WI38 (cell line): ENCODE data around the gene CDC14B.
"Not testable (repeated sequence)": the region's sequence is repeated elsewhere in the genome, so short reads cannot be mapped to it uniquely, and the experiment has no call there.

Experiments used
- H3K4me3 ChIP-seq: 2 replicates; pipeline ENCODE4 v1.5.1; 2011; ENCODE audit warnings: low read depth, mild to moderate bottlenecking, control low read depth, low read length
- TF ChIP-seq, protein P1 (sequence below): IDR thresholded peaks from 2 replicates; pipeline ENCODE4 v1.5.1; 2012; ENCODE audit warnings: low read depth, mild to moderate bottlenecking, control low read depth, low read length

The CDC14B gene

DNA sequence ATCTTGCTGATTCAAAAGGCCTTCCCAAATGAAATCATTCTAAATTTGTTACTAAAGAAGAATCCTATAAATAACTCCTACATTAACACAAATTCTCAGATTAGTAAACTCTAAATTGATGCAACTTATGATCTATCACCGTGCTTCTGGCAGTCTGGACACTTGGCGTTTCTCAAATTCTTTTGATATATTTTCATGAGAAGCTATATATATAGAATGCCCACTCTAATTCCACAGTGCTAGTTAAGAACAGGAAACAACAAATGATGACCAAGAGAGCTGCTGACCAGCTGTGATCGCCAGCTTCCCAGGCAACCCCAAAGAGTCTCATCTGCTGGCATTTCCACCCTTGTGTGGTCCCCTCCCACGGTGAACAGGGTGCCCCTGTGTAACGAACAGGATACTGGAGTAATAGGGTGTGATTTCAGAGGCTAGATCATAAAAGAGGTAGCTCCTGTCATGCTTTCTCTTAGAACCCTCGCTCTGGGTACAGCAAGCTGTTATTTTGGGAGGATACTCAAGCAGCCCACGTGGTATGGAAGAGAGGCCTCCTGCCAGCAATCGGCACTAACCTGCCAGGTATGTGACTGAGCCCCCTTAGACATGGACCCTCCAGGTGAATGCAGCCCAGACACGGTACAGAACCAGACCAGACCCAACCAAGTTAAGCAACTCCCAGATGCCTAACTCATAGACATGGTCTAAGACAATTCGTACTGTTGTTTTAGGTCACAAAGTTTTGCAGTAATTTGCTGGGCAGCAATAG, 64.7 kb downstream of the CDC14B start:
- TF ChIP-seq, protein P1, sequence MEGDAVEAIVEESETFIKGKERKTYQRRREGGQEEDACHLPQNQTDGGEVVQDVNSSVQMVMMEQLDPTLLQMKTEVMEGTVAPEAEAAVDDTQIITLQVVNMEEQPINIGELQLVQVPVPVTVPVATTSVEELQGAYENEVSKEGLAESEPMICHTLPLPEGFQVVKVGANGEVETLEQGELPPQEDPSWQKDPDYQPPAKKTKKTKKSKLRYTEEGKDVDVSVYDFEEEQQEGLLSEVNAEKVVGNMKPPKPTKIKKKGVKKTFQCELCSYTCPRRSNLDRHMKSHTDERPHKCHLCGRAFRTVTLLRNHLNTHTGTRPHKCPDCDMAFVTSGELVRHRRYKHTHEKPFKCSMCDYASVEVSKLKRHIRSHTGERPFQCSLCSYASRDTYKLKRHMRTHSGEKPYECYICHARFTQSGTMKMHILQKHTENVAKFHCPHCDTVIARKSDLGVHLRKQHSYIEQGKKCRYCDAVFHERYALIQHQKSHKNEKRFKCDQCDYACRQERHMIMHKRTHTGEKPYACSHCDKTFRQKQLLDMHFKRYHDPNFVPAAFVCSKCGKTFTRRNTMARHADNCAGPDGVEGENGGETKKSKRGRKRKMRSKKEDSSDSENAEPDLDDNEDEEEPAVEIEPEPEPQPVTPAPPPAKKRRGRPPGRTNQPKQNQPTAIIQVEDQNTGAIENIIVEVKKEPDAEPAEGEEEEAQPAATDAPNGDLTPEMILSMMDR = no peak

DNA sequence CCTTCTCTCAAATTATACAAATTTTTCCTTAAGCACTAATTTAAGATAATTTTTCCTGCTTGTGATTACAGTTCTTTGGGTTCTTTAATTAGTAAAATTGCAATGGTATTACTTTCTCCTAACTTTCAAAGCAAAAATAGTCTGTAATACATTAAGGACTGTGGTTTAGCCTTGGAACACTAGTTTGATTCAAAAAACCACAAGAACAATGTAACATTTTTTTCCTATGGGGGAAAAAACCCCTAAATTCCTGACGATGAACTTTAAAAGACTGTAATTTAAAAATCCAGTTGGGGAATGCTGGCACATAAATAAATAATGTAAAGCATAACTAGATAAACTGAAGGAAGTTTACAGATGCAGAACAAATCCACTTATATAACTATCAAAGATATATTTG, 65.3 kb downstream of the CDC14B start:
- TF ChIP-seq, protein P1 = no peak
- no peak overlapping the region for H3K4me3 ChIP-seq

More for the DNA sequence above, 64.7 kb downstream of the CDC14B start:
- no peak overlapping the region for H3K4me3 ChIP-seq

GRCh38 chr9:96553070-96553469, 66.6 kb downstream of the CDC14B start:
- H3K4me3 ChIP-seq = no peak overlapping the region
- TF ChIP-seq, protein P1 = no peak

GRCh38 chr9:96551403-96551802, 68.2 kb downstream of the CDC14B start:
- TF ChIP-seq, protein P1 = no peak
- no peak overlapping the region for H3K4me3 ChIP-seq

- TF ChIP-seq, protein P1 = no peak
- H3K4me3 ChIP-seq = no peak overlapping the region
Observed at GRCh38 chr9:96550659-96551058, 69.0 kb downstream of the CDC14B start.

DNA sequence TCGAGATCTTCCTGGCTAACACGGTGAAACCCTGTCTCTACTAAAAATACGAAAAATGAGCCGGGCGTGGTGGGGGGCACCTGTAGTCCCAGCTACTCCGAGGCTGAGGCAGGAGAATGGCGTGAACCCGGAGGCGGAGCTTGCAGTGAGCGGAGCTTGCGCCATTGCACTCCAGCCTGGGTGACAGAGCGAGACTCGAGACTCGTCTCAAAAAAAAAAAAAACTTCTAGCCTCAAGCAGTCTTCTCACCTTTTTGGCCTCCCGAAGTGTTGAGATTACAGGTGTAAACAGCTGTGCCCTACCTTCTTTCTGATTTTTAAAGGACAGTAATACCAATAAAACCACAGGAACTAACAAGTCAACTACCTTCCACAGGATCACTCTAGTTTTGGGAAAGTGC, 76.5 kb downstream of the CDC14B start:
- not testable (repeated sequence) for H3K4me3 ChIP-seq

DNA sequence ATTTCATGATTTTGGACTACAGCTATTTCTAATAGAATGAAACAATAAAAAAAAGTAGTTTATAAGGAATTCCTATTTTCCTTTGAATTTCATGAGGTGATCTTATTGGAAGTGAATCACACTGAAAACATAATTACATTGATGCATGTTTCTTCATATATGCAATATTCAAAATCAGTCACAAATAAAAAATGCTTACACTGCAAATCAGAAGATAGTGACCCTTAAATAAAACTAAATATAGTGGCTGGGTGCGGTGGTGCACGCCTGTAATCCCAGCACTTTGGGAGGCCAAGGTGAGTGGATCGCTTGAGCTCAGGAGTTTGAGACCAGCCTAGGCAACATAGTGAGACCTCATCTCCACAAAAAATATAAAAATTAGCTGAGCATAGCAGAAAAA, 79.5 kb downstream of the CDC14B start:
- TF ChIP-seq, protein P1 = no peak
- H3K4me3 ChIP-seq = no peak overlapping the region

- TF ChIP-seq, protein P1 = no peak
- no peak overlapping the region for H3K4me3 ChIP-seq
Observed at GRCh38 chr9:96532173-96532572, 87.5 kb downstream of the CDC14B start.
